K562 (cell line): ENCODE results near the gene CD46. TPM values are rescaled to one million over a fixed set of nuclear protein-coding genes. Genes with fewer than 3 reads are reported as not detected.

Experiments
- ARID1B ChIP-seq: fragments of 450-650 bp; IDR thresholded peaks from 2 replicates; pipeline ENCODE4 v1.6.1; 2016; ENCODE audit warnings: antibody characterized with exemption, mild to moderate bottlenecking, inconsistent platforms
- CC2D1A ChIP-seq: fragments of 450-650 bp; IDR thresholded peaks from 2 replicates; pipeline ENCODE4 v1.6.1; 2017; ENCODE audit warnings: mild to moderate bottlenecking
- CCAR2 ChIP-seq: fragments of 200-400 bp; formaldehyde crosslinking; IDR thresholded peaks from 2 replicates; pipeline ENCODE4 v1.6.1; 2017; ENCODE audit warnings: mild to moderate bottlenecking, low read depth, low read length
- CEBPG ChIP-seq, 3 experiments: fragments of 200-800 bp in 1 of 3; sonication (Bioruptor generic) in 1 of 3; sonication (generic) in 1 of 3; formaldehyde crosslinking in 1 of 3; IDR thresholded peaks in 2 of 3; conservative IDR thresholded peaks in 1 of 3; 2 replicates each; pipeline versions ENCODE4 v1.6.1 to v1.8.0; 2016 to 2022; ENCODE audit warnings: missing compliant biosample characterization in 2 of 3, missing genetic modification characterization in 2 of 3, mild to moderate bottlenecking in 1 of 3, missing genetic modification reagents in 1 of 3
- CREM ChIP-seq: IDR thresholded peaks from 2 replicates; pipeline ENCODE4 v1.6.1; 2014; ENCODE audit warnings: antibody characterized with exemption, low read depth
- EP400 ChIP-seq: fragments of 450-650 bp; IDR thresholded peaks from 2 replicates; pipeline ENCODE4 v1.6.1; 2017; ENCODE audit warnings: antibody characterized with exemption, mild to moderate bottlenecking, moderate library complexity
- ETV6 ChIP-seq, 3 experiments: fragments of 150-350 bp in 1 of 3; sonication (generic) in 1 of 3; formaldehyde crosslinking in 1 of 3; IDR thresholded peaks; 2 replicates each; pipeline versions ENCODE4 v1.6.1 to v1.8.0; 2014 to 2022; ENCODE audit warnings: borderline replicate concordance in 2 of 3, low read depth in 2 of 3, antibody characterized with exemption in 1 of 3, low read length in 1 of 3, mild to moderate bottlenecking in 1 of 3, missing genetic modification reagents in 1 of 3
- GTF2F1 ChIP-seq: IDR thresholded peaks from 2 replicates; pipeline ENCODE4 v1.6.1; 2011; ENCODE audit warnings: low read depth, low read length, improper control_type of control experiment
- ILK ChIP-seq: fragments of 450-650 bp; IDR thresholded peaks from 2 replicates; pipeline ENCODE4 v1.6.1; 2016; ENCODE audit warnings: missing genetic modification characterization, low read depth, mild to moderate bottlenecking, missing compliant biosample characterization, moderate library complexity, borderline replicate concordance
- MEIS2 ChIP-seq: fragments of 450-650 bp; IDR thresholded peaks from 2 replicates; pipeline ENCODE4 v1.6.1; 2014; ENCODE audit warnings: mild to moderate bottlenecking; ENCODE audit not compliant: partially characterized antibody
- MITF ChIP-seq: IDR thresholded peaks from 2 replicates; pipeline ENCODE4 v1.6.1; 2014; ENCODE audit warnings: antibody characterized with exemption
- NONO ChIP-seq, 2 experiments: fragments of 200-400 bp in 1 of 2; fragments of 450-650 bp in 1 of 2; formaldehyde crosslinking in 1 of 2; IDR thresholded peaks; 2 replicates each; pipeline ENCODE4 v1.6.1; 2017; ENCODE audit warnings: low read depth in 2 of 2, mild to moderate bottlenecking in 2 of 2, moderate library complexity in 2 of 2, low read length in 1 of 2
- RBFOX2 ChIP-seq: fragments of 200-400 bp; formaldehyde crosslinking; IDR thresholded peaks from 2 replicates; pipeline ENCODE4 v1.6.1; 2017; ENCODE audit warnings: low read depth, mild to moderate bottlenecking, low read length, moderate library complexity
- RBM22 ChIP-seq: fragments of 200-400 bp; formaldehyde crosslinking; IDR thresholded peaks from 2 replicates; pipeline ENCODE4 v1.6.1; 2018; ENCODE audit warnings: low read length, low read depth; ENCODE audit not compliant: poor library complexity, severe bottlenecking
- RFX1 ChIP-seq: fragments of 450-650 bp; IDR thresholded peaks from 2 replicates; pipeline ENCODE4 v1.6.1; 2016; ENCODE audit warnings: mild to moderate bottlenecking, moderate library complexity
- SMARCA5 ChIP-seq: fragments of 450-650 bp; IDR thresholded peaks from 2 replicates; pipeline ENCODE4 v1.6.1; 2016
- ZNF3 ChIP-seq: fragments of 250-450 bp; sonication (Bioruptor Pico); IDR thresholded peaks from 2 replicates; pipeline ENCODE4 v1.5.0; 2021; ENCODE audit warnings: mild to moderate bottlenecking, moderate library complexity
- ZNF717 ChIP-seq: fragments of 250-450 bp; sonication (Bioruptor Pico); IDR thresholded peaks from 2 replicates; pipeline ENCODE4 v1.5.0; 2021
- polyA plus RNA-seq, 8 experiments: library from polyadenylated mRNA; depleted of rRNA in 4 of 8; stranded (reverse) in 5 of 8; unstranded in 3 of 8; fragments of >200 nt; fragmentation: Nextera tagmentation in 2 of 8; fragmentation: Illumina TruSeq in 1 of 8; extraction: Ambion mirVana in 2 of 8; extraction: Trizol in 1 of 8; gene quantifications; 2 replicates each; pipeline versions ENCODE4 v1.2.1 to v1.2.3, GENCODE V29; 2011 to 2014; ENCODE audit warnings: inconsistent platforms in 1 of 8, missing spikeins in 1 of 8
- total RNA-seq, 7 experiments: library from RNA; depleted of rRNA in 6 of 7; stranded (reverse); fragments of >200 nt in 6 of 7; fragmentation: Illumina TruSeq in 2 of 7; extraction: Trizol in 2 of 7; gene quantifications; 2 replicates each; pipeline versions ENCODE4 v1.2.1 to v1.2.3, GENCODE V29; 2011 to 2021; ENCODE audit warnings: low replicate concordance in 1 of 7
- TF ChIP-seq, protein P1 (sequence below): fragments of 250-450 bp; sonication (Bioruptor Pico); IDR thresholded peaks from 2 replicates; pipeline ENCODE4 v1.5.0; 2021

Gene CD46
- total and polyA plus RNA-seq, 9 of the 15 experiments (the other 6 are each of a cell fraction or from before 2014, with no cell fraction given): 87.9 to 374 (median 156) TPM

DNA sequence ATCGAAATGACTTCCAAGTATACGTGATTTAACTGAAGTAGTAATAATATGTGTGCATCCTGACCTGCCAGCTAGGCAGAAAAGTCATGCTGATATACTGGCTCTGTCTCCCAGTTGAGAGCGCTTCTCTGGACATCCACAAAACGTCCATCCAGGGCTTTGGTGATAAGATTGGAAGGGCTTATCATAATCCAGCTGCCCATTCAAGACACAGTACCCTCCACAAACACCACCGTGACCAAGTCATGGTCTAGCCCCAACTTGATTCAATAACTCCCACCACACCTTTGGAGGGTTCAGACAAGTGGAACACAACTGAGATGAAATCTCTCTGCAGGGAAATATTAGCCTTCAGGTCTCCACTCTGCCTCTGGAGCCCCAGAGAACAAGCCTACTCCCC lies 76.2 kb downstream of the CD46 start (continued):
- TF ChIP-seq, protein P1, sequence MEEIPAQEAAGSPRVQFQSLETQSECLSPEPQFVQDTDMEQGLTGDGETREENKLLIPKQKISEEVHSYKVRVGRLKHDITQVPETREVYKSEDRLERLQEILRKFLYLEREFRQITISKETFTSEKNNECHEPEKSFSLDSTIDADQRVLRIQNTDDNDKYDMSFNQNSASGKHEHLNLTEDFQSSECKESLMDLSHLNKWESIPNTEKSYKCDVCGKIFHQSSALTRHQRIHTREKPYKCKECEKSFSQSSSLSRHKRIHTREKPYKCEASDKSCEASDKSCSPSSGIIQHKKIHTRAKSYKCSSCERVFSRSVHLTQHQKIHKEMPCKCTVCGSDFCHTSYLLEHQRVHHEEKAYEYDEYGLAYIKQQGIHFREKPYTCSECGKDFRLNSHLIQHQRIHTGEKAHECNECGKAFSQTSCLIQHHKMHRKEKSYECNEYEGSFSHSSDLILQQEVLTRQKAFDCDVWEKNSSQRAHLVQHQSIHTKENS (CRISPR knock-in tag): no peak
- TF ChIP-seq NONO (IDR thresholded peaks at IDR 0.05; ENCODE audit: low read depth in 2 of 2, low read length in 1 of 2) (no peak), ZNF717 (CRISPR knock-in tag) (no peak), ILK (tag) (no peak), CC2D1A (no peak), EP400 (0 out of 2 replicates have a peak, but pooled peaks have one; percentile 1), RFX1 (no peak), CEBPG (CRISPR knock-in tag; IDR thresholded peaks at IDR 0.05) (no peak), CEBPG (tag; conservative IDR thresholded peaks at IDR 0.05 in 1 of 2, IDR thresholded peaks at IDR 0.05 in 1 of 2) (no peak), MITF (no peak), MEIS2 (peak; percentile 8), GTF2F1 (no peak), ARID1B (peak; percentile 64), CCAR2 (no peak), ZNF3 (CRISPR knock-in tag) (no peak), RBFOX2 (no peak), ETV6 (IDR thresholded peaks at IDR 0.05; ENCODE audit: borderline replicate concordance in 1 of 2, low read depth in 2 of 2, low read length in 1 of 2) (0 out of 4 replicates have a peak, but pooled peaks of 1 of the 2 experiments have one; percentile 19), ETV6 (CRISPR knock-in tag; IDR thresholded peaks at IDR 0.05; ENCODE audit: borderline replicate concordance) (no peak), RBM22 (no peak), CREM (no peak), SMARCA5 (no peak)
